DND-41 (cell line): ENCODE results near the gene BORCS5.

ENCODE experiments used
- ATAC-seq: fragments of 200-7000 bp; cut with Tn5 transposase; 3 replicates; pipeline ENCODE4 v1.9.1; 2021; ENCODE audit warnings: low read depth; ENCODE audit not compliant: insufficient read depth
- DNase-seq: peaks from one replicate; pipeline ENCODE4 v3.0.0-alpha.2; 2020
- H2AFZ ChIP-seq: 2 replicates; pipeline ENCODE4 v1.6.0; 2012; ENCODE audit warnings: low read depth, low read length
- H3K27ac ChIP-seq: 2 replicates; pipeline ENCODE4 v1.5.1; 2012; ENCODE audit warnings: low read length, inconsistent platforms
- H3K27me3 ChIP-seq: fragments of 200-600 bp; sonication (generic); 2 replicates; pipeline ENCODE4 v1.6.0; 2012; ENCODE audit warnings: low read length, mild to moderate bottlenecking, inconsistent platforms; ENCODE audit not compliant: insufficient read depth, poor library complexity
- H3K36me3 ChIP-seq: 2 replicates; pipeline ENCODE4 v1.5.1; 2012; ENCODE audit warnings: low read length, inconsistent platforms; ENCODE audit not compliant: insufficient read depth
- H3K4me1 ChIP-seq: 2 replicates; pipeline ENCODE4 v1.5.1; 2012; ENCODE audit warnings: mild to moderate bottlenecking, low read length; ENCODE audit not compliant: insufficient read depth
- H3K4me2 ChIP-seq: 2 replicates; pipeline ENCODE4 v1.6.0; 2012; ENCODE audit warnings: mild to moderate bottlenecking, moderate library complexity, low read length, inconsistent platforms; ENCODE audit not compliant: insufficient read depth
- H3K4me3 ChIP-seq, 2 experiments: fragments of 200-600 bp in 1 of 2; shearing (Covaris generic) in 1 of 2; 2 replicates each; pipeline ENCODE4 v1.5.1; 2012 to 2016; ENCODE audit warnings: inconsistent platforms in 2 of 2, low read length in 2 of 2, mild to moderate bottlenecking in 2 of 2, low read depth in 1 of 2, moderate library complexity in 1 of 2
- H3K79me2 ChIP-seq: 2 replicates; pipeline ENCODE4 v1.6.0; 2012; ENCODE audit warnings: low read length, inconsistent platforms; ENCODE audit not compliant: insufficient read depth
- H3K9ac ChIP-seq: 2 replicates; pipeline ENCODE4 v1.6.0; 2012; ENCODE audit warnings: low read depth, mild to moderate bottlenecking, inconsistent platforms, low read length, moderate library complexity
- H3K9me3 ChIP-seq: 2 replicates; pipeline ENCODE4 v1.5.1; 2012; ENCODE audit warnings: low read length, moderate library complexity, mild to moderate bottlenecking, inconsistent platforms; ENCODE audit not compliant: insufficient read depth, severe bottlenecking
- H4K20me1 ChIP-seq: 2 replicates; pipeline ENCODE4 v1.6.0; 2012; ENCODE audit warnings: low read length; ENCODE audit not compliant: insufficient read depth
- EZH2 ChIP-seq: IDR thresholded peaks from 3 replicates; pipeline ENCODE4 v1.6.1; 2012; ENCODE audit warnings: borderline replicate concordance, low read depth, mild to moderate bottlenecking, moderate library complexity, low read length, inconsistent platforms; ENCODE audit not compliant: severe bottlenecking
- TF ChIP-seq, protein P1 (sequence below): IDR thresholded peaks from 2 replicates; pipeline ENCODE4 v1.5.1; 2012; ENCODE audit warnings: borderline replicate concordance, low read length, moderate library complexity, mild to moderate bottlenecking; ENCODE audit not compliant: poor library complexity, severe bottlenecking; ENCODE audit errors: extremely low read depth

The BORCS5 gene

DNA sequence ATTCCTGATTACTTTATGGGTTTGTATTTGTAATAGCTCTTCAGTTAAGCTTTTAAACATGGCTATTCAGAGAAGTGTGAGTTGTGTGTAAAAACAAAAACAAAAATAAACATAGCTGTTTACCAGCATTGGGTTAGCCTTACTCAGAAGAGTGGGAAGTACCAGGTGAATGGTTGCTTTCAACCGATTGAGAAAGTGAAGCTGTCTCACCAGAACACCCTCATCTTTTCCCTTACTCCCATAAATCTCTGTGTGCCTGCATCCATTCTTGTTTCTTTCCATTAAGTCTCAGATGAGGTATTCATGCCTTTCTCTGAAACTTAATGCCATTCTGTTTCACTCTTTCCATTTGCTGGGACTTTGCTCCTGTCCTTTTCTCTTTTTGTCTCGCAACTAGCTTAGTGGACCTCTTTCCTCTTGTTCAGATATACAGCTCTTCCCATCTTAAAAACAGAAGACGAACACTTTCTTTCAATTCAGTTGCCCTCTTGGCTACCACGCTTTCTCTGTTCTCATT is 10.7 kb downstream of the BORCS5 start:
- H3K4me3 ChIP-seq, result no peak overlapping the region
- no peaks in the 10 kb centered on the region for H4K20me1 ChIP-seq
- H3K4me1 ChIP-seq, result no peaks in the 10 kb centered on the region
- H2AFZ ChIP-seq, result no peak overlapping the region
- H3K79me2 ChIP-seq, result no peaks in the 10 kb centered on the region
- H3K27ac ChIP-seq, result no peak overlapping the region
- no peak overlapping the region for H3K4me2 ChIP-seq
- peaks cover 4% of the 10 kb centered on the region; the same call in 1 of the 2 replicates for H3K36me3 ChIP-seq
- ATAC-seq, result no peak
- H3K27me3 ChIP-seq, result no peaks in the 10 kb centered on the region
- DNase-seq, result no peak
- TF ChIP-seq EZH2, result no peak
- TF ChIP-seq, protein P1, sequence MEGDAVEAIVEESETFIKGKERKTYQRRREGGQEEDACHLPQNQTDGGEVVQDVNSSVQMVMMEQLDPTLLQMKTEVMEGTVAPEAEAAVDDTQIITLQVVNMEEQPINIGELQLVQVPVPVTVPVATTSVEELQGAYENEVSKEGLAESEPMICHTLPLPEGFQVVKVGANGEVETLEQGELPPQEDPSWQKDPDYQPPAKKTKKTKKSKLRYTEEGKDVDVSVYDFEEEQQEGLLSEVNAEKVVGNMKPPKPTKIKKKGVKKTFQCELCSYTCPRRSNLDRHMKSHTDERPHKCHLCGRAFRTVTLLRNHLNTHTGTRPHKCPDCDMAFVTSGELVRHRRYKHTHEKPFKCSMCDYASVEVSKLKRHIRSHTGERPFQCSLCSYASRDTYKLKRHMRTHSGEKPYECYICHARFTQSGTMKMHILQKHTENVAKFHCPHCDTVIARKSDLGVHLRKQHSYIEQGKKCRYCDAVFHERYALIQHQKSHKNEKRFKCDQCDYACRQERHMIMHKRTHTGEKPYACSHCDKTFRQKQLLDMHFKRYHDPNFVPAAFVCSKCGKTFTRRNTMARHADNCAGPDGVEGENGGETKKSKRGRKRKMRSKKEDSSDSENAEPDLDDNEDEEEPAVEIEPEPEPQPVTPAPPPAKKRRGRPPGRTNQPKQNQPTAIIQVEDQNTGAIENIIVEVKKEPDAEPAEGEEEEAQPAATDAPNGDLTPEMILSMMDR, result no peak
- no peak overlapping the region for H3K9ac ChIP-seq
- no peaks in the 10 kb centered on the region for H3K9me3 ChIP-seq

DNA sequence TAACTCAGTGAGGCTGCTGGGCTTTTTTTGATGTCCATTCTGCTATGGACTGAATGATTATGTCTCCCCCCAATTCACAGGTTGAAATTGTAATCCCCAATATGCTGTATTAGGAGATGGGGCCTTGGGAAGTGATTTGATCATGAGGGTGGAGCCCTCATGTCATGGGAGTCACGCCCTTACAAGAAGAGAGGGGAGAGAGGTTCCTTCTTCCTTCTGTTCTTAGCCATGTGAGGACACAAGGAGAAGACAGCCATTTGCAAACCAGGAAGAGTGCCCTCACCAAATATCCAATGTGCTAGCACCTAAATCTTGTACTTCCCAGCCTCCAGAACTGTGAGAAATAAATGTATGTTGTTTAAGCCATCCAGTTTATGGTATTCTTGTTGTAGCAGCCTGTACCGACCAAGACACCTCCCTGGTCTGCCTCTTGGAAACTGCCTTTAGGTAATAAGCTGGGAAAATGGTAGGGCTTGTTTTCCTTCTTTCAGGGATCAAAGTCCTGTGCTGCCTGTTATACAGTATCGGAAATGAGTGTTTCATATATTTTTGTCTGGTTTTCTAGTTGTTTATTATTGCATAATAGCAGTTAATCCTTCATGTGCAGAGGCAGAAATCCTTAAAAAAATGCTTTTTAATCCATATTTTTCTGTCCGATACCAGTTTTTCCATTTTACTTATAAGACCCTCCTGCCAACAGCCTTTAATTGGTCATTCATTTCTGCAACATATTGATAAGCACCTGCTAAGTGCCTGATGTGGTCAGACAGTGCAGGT is 16.3 kb downstream of the BORCS5 start:
- Histone ChIP-seq H3K4me3 (no peak overlapping the region), H3K36me3 (no peaks in the 10 kb centered on the region), H2AFZ (no peak overlapping the region), H3K4me1 (no peaks in the 10 kb centered on the region), H3K27me3 (no peaks in the 10 kb centered on the region), H4K20me1 (no peaks in the 10 kb centered on the region), H3K79me2 (0 out of 2 replicates have a peak, but pooled peaks cover 4% of the 10 kb centered on the region), H3K4me2 (no peak overlapping the region), H3K9ac (no peak overlapping the region), H3K27ac (no peak overlapping the region), H3K9me3 (no peaks in the 10 kb centered on the region)
- DNase-seq (no peak), ATAC-seq (no peak)
- TF ChIP-seq, protein P1, result no peak
- no peak for TF ChIP-seq EZH2

DNA sequence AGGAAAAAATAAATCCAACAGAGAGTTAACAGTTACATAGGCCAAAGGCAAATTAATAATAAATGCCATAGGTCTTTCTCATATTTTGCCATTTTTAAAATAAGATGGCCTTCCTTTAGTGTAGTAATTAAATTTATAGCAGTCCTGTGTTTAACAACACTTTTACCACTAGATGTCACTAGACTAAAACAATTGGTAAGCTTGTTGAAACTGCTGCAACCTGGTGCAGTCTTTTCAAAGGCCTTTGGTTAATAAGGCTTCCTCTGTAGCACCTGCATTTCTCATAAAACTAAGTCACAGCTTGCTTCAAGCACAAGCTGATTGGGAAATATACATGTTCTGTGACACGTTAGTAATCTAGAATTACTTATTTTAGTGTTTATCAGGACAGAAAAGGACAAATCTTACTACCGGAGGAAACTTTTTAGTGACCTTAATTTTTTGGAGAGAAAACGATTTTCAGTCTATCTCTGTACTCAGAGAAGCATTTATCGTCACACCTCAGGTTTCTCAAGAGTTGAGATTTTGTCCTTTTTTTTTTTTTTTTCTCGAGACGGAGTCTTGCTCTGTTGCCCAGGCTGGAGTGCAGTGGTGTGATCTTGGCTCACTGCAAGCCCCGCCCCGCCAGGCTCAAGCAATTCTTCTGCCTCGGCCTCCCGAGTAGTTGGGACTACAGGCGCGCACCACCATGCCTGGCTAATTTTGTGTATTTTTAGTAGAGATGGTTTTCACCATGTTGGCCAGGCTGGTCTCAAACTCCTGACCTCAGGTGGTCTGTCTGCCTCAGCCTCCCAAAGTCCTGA is 20.0 kb downstream of the BORCS5 start:
- no peak for TF ChIP-seq EZH2
- TF ChIP-seq, protein P1, result peak; percentile 85
- H3K27me3 ChIP-seq, result no peaks in the 10 kb centered on the region
- no peak overlapping the region for H3K4me3 ChIP-seq
- no peak overlapping the region for H3K9ac ChIP-seq
- ATAC-seq (peak; percentile 97), DNase-seq (peak; percentile 27)
- H3K9me3 ChIP-seq, result no peaks in the 10 kb centered on the region
- no peak overlapping the region for H2AFZ ChIP-seq
- 0 out of 2 replicates have a peak, but pooled peaks cover 4% of the 10 kb centered on the region for H3K79me2 ChIP-seq
- no peaks in the 10 kb centered on the region for H3K36me3 ChIP-seq
- no peak overlapping the region for H3K27ac ChIP-seq
- H4K20me1 ChIP-seq, result no peaks in the 10 kb centered on the region
- no peak overlapping the region for H3K4me2 ChIP-seq
- H3K4me1 ChIP-seq, result no peaks in the 10 kb centered on the region
